Uterus (tissue), 4 donors: ENCODE measurements around the gene RMI2. TPM values are rescaled to one million over a fixed set of nuclear protein-coding genes. Genes with fewer than 3 reads are reported as not detected.

Experiments
- DNase-seq, 2 donors: peaks; one replicate each; pipeline ENCODE4 v3.0.0-alpha.2; 2019 to 2020
- H3K27ac ChIP-seq, 2 donors: fragments of 200-600 bp; sonication (generic); 1 replicate in 1 of 2; 2 replicates in 1 of 2; pipeline ENCODE4 v1.5.1; 2016 to 2018
- H3K27me3 ChIP-seq, 2 donors: fragments of 200-600 bp; sonication (generic); one replicate each; pipeline ENCODE4 v1.5.1; 2018 to 2019; ENCODE audit warnings: control low read depth in 1 of 2
- H3K36me3 ChIP-seq, 2 donors: fragments of 200-600 bp; sonication (generic); one replicate each; pipeline ENCODE4 v1.5.1; 2019; ENCODE audit warnings: control low read depth in 1 of 2
- H3K4me1 ChIP-seq, 2 donors: fragments of 200-600 bp; sonication (generic); one replicate each; pipeline ENCODE4 v1.5.1; 2018 to 2019; ENCODE audit warnings: control low read depth in 1 of 2
- H3K4me3 ChIP-seq, 2 donors: fragments of 200-600 bp; sonication (generic); 1 replicate in 1 of 2; 2 replicates in 1 of 2; pipeline ENCODE4 v1.5.1; 2018 to 2019; ENCODE audit warnings: mild to moderate bottlenecking in 1 of 2
- H3K9me3 ChIP-seq, 2 donors: fragments of 200-600 bp; sonication (generic); one replicate each; pipeline ENCODE4 v1.5.1; 2019; ENCODE audit warnings: control low read depth in 1 of 2
- POLR2A ChIP-seq, 2 donors: fragments of 450-650 bp; IDR thresholded peaks; one replicate each; pipeline ENCODE4 v1.6.1; 2016; ENCODE audit warnings: antibody characterized with exemption in 2 of 2, mild to moderate bottlenecking in 1 of 2, moderate library complexity in 1 of 2
- intact Hi-C: fragments of 100-400 bp; cut with DNase I; formaldehyde crosslinking; loops from one replicate; pipeline ENCODE4 v1.15.1; 2023; ENCODE audit warnings: low total_unique reads
- total RNA-seq, 4 donors: library from RNA; depleted of rRNA in 3 of 4; stranded (reverse); fragments of >200 nt in 3 of 4; gene quantifications; one replicate each; pipeline versions ENCODE4 v1.1.0 to v1.2.4, GENCODE V29; 2014 to 2023
- TF ChIP-seq, protein P1 (sequence below), 4 experiments: fragments of 200-600 bp in 2 of 4; fragments of 450-650 bp in 2 of 4; sonication (generic) in 2 of 4; IDR thresholded peaks; one replicate each; pipeline ENCODE4 v1.5.1; 2016 to 2019; ENCODE audit warnings: antibody characterized with exemption in 4 of 4, mild to moderate bottlenecking in 2 of 4, moderate library complexity in 1 of 4
- donor health status: DM: yes; HTN: yes; CAD: no.

RMI2 gene
- total RNA-seq, 4 donors from 2014 or later, result 0.49 to 15.3 TPM; not detected in 2

DNA sequence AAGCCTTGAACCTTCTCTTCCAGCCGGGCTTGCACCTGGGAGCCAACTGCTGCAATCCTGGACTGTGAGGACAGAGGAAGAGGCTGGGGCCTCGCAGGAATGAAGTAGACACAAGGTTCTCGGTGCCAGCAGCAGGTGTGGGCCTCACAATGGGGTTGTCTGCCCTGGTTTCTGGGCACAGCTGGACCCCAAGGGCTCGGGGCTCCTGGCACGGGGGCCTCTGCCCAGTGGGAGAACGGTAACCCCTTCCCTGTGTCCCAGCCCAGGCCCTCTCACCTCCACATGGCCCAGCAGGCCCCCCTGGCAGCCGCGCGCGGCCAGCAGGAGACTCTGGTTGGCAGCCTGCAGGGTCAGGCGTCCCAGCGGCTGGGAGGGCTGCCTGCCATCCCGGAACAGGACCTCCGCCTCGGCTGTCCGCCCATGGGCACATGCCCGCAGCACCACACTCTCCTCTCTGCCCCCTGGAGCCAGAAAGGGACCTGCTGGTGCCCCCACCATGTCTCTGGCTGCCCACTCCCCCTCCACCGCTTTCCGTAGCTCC, 46.9 kb downstream of the RMI2 start:
- Histone ChIP-seq H3K27me3 (no peaks in the 10 kb centered on the region), H3K27ac (no peak overlapping the region), H3K4me3 (no peak overlapping the region), H3K9me3 (no peaks in the 10 kb centered on the region), H3K36me3 (no peaks in the 10 kb centered on the region), H3K4me1 (no peaks in the 10 kb centered on the region)
- intact Hi-C loops, result no loop called here
- DNase-seq, result no peak
- no peak for TF ChIP-seq POLR2A (IDR thresholded peaks at IDR 0.05)
- TF ChIP-seq, protein P1, sequence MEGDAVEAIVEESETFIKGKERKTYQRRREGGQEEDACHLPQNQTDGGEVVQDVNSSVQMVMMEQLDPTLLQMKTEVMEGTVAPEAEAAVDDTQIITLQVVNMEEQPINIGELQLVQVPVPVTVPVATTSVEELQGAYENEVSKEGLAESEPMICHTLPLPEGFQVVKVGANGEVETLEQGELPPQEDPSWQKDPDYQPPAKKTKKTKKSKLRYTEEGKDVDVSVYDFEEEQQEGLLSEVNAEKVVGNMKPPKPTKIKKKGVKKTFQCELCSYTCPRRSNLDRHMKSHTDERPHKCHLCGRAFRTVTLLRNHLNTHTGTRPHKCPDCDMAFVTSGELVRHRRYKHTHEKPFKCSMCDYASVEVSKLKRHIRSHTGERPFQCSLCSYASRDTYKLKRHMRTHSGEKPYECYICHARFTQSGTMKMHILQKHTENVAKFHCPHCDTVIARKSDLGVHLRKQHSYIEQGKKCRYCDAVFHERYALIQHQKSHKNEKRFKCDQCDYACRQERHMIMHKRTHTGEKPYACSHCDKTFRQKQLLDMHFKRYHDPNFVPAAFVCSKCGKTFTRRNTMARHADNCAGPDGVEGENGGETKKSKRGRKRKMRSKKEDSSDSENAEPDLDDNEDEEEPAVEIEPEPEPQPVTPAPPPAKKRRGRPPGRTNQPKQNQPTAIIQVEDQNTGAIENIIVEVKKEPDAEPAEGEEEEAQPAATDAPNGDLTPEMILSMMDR (IDR thresholded peaks at IDR 0.05), result no peak

- TF ChIP-seq POLR2A (IDR thresholded peaks at IDR 0.05), result no peak
- TF ChIP-seq, protein P1 (IDR thresholded peaks at IDR 0.05), result no peak
- DNase-seq, result no peak
Observed at GRCh38 chr16:11393366-11393765, 48.1 kb downstream of the RMI2 start.

GRCh38 chr16:11393861-11394592, 48.8 kb downstream of the RMI2 start:
- Histone ChIP-seq H3K36me3 (no peaks in the 10 kb centered on the region), H3K4me1 (no peaks in the 10 kb centered on the region), H3K27ac (no peak overlapping the region), H3K9me3 (no peaks in the 10 kb centered on the region), H3K27me3 (no peaks in the 10 kb centered on the region), H3K4me3 (no peak overlapping the region)
- intact Hi-C loops, result no loop called here
- no peak for DNase-seq
- no peak for TF ChIP-seq POLR2A (IDR thresholded peaks at IDR 0.05)
- TF ChIP-seq, protein P1 (IDR thresholded peaks at IDR 0.05), result no peak

More at GRCh38 chr16:11393366-11393765, 48.1 kb downstream of the RMI2 start:
- Histone ChIP-seq H3K4me3 (no peak overlapping the region), H3K36me3 (no peaks in the 10 kb centered on the region), H3K27ac (no peak overlapping the region), H3K9me3 (no peaks in the 10 kb centered on the region), H3K4me1 (no peaks in the 10 kb centered on the region), H3K27me3 (no peaks in the 10 kb centered on the region)
- intact Hi-C loops, result no loop called here

GRCh38 chr16:11394593-11394960, 49.3 kb downstream of the RMI2 start:
- Histone ChIP-seq H3K9me3 (no peaks in the 10 kb centered on the region), H3K27me3 (no peaks in the 10 kb centered on the region), H3K36me3 (no peaks in the 10 kb centered on the region), H3K27ac (no peak overlapping the region), H3K4me1 (no peaks in the 10 kb centered on the region), H3K4me3 (no peak overlapping the region)
- intact Hi-C loops, result no loop called here
- no peak for DNase-seq
- TF ChIP-seq, protein P1 (IDR thresholded peaks at IDR 0.05), result no peak
- no peak for TF ChIP-seq POLR2A (IDR thresholded peaks at IDR 0.05)
